Left cardiac atrium (tissue), 4 donors: ENCODE measurements around the gene NMT1. TPM values are rescaled to one million over a fixed set of nuclear protein-coding genes. Genes with fewer than 3 reads are reported as not detected.

Experiments
- ATAC-seq, 2 donors: fragments of 200-7000 bp; cut with Tn5 transposase; one replicate each; pipeline ENCODE4 v1.9.1; 2020; ENCODE audit warnings: mild to moderate bottlenecking in 2 of 2, moderate library complexity in 2 of 2
- DNase-seq: peaks from one replicate; pipeline ENCODE4 v3.0.0-alpha.2; 2020
- intact Hi-C, 2 donors: fragments of 100-400 bp; cut with DNase I; formaldehyde crosslinking; loops; one replicate each; pipeline versions ENCODE4 v1.14.1 to v1.15.1; 2022 to 2023
- total RNA-seq, 2 donors: library from RNA; stranded (reverse); fragmentation: NEBNext Ultra II Directional; extraction: Animal tissue kit (Norgen Biotek cat#: 25700); gene quantifications; one replicate each; pipeline ENCODE4 v1.2.1, GENCODE V29; 2021
- donor health status: DM: no; HTN: yes; CAD: no.
- donor health status: DM: no; HTN: yes; CAD: no; lungs with severe emphysema.
- donor health status: DM: yes; HTN: yes; CAD: no.
- donor health status: Dilated cardiomyopathy.

NMT1 gene
- total RNA-seq, 2 donors from 2014 or later = 66.6 to 92.4 TPM

DNA sequence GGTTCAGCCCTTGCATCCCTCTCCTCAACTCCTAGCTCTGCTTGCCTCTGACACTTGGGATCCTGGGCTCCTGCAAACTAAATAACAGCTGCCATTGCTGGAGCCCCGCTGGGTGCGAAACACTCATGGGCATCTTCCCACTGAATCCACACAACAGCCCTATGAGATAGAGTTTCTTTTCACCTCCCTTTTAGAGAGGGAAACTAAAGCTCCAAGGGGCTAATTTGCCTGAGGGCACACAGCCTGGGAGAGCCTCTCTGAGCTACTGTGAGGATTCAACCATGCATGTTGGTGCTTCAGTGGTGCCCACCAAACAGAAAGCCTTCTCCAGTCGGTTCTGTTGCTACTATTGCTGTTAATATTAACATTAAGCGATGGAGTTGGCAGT lies 78.4 kb downstream of the NMT1 start:
- ATAC-seq (no peak), DNase-seq (no peak)
- intact Hi-C loops = loop anchor here in 1 of 2 donors (2.0 kb wide), 1 partner anchor 61 kb away; no protein-coding TSS in a partner anchor

DNA sequence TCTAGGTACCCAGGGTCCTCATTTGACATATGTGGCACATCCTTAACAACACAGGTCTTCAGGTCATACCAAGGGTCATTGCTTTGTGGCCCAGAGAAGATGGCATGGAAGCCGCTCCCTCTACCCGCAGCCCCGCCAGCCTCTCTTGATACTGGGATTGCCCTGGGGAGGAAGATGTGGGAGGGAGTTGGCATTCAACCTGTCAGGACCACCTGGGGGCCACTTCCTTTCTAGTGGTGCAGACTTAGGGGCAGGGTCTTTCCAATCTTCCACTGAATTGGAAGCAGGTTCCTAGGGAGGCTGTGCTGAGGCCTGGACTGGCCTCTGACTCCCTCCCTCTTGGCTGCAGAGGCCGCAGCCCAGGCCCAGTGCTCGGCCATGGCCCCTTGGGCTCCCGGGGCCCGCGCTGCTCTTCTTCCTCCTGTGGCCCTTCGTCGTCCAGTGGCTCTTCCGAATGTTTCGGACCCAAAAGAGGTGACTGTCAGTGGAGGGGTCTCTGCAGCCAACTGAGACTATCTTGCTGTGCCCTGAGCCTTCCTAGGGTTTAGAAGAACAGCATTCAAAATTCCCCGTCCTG lies 82.1 kb downstream of the NMT1 start:
- intact Hi-C loops = no loop called here
- no peak for DNase-seq
- ATAC-seq = no peak

DNA sequence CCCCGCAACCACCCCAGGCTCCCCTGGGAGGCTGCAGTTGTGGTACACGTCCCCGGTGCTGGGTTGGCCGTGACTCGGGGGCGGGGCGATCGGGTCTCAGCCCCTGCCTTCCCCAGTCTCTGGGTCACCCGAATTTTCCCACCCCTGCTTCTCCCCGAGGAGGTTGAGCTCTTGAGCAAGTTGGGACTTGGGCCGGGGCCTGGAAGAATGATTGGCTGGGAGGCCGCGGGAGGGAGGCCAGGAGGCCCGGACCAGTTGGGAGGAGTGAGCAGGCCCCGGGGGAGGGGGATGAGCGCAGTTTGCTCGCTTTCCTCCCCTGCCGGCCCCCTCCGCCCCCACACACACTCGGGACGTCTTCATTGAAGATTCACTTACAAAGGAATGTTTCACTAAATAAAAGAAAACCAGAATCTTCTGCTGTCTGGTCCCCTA lies 82.7 kb downstream of the NMT1 start:
- DNase-seq = peak; percentile 92
- intact Hi-C loops = no loop called here
- ATAC-seq = peak; percentile 34 to 35

DNA sequence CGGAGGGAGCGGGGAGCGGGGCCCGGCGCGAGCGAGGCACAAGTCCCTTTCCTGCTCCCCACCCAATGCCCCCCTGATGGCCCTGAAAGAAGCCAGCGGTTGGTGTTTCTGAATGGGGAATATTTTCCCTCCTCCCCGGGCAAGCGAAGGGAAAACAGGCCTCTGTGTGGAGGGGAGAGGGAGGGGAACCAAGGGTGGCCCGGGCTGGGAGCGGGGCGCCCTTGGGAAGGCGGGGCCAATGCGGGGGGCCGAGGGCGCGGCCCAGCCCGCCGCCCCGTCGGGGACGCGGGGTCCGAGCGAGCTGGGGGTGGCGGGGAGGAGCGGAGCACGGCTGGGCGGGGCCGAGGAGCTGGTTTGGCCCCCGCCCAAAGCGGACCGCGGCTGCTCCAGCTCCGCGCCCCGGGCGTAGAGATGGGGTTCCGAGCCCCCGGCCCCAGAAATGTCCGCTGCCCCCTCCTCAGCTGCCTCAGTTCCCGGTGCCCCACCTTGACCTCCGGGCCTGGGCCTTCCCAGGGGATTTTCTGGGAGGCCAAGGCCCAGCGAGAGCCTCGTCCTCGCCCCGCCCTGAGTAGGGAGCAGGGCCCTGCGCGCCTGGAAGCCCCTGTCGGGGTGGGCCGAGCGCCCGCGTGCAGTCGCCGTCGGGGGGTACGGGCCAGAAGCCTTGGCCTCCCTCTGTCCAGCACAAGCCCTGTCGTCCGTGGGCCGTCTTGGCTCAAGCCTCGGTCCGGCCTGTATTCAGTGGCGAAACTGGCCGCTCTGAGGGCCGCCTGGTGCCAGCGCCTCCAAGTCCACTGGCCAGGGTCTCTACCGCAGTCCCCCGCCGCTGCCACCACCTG lies 83.3 kb downstream of the NMT1 start:
- DNase-seq = peak; percentile 73
- ATAC-seq = peak; percentile 7 to 26
- intact Hi-C loops = no loop called here

DNA sequence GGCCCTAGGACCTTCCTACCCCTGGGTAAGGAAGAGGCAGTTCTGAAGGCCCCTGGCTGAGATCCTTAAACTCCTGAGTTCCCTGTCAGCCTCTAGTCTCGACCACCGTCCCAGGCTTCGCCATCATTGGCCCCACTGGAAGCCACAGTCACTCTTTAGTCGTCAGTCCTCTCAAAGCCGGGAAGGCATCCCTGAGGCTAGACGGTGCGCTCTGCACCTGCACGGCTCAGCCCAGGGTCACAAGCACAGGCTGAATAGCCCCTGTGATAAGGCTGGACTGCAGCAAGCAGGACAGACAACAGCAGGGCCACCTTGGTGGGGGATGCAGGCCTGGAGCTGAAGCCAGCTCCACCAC lies 83.9 kb downstream of the NMT1 start:
- ATAC-seq (no peak), DNase-seq (no peak)
- intact Hi-C loops = no loop called here

DNA sequence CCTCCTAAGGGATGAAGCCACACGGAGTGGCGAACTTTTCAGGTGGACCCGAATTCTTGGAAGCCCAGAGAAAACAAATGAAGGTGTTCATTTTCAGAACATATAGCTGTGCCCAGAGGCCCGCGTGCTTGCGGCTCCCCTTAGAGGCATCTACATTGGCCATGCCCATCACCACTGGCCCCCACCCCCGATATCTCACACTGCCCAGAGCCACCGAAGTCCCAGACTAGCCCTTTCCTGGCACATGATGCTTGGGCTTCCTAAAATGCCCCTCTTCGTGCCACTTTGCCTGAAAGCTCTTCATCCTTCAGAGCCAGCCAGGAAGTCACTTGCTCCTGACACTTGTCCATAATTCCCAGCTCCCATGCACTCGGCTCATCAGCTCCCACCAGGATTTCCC lies 85.0 kb downstream of the NMT1 start:
- DNase-seq (no peak), ATAC-seq (no peak)
- intact Hi-C loops = no loop called here

DNA sequence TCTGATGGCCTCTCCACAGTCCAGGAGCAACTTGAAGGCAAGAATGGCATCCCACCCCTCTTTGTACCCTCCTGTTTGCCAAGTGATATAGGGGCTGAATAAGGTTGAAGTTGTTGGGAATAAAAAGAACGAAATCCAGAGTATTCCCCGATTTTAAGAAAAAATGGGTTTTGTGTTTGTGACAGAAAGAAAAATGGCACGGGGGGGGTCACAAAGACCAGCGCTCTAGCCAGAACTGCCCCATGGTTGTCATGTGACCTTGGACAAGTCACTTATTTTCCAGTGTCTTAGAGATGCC lies 85.4 kb downstream of the NMT1 start:
- intact Hi-C loops = no loop called here
- ATAC-seq = no peak
- no peak for DNase-seq

DNA sequence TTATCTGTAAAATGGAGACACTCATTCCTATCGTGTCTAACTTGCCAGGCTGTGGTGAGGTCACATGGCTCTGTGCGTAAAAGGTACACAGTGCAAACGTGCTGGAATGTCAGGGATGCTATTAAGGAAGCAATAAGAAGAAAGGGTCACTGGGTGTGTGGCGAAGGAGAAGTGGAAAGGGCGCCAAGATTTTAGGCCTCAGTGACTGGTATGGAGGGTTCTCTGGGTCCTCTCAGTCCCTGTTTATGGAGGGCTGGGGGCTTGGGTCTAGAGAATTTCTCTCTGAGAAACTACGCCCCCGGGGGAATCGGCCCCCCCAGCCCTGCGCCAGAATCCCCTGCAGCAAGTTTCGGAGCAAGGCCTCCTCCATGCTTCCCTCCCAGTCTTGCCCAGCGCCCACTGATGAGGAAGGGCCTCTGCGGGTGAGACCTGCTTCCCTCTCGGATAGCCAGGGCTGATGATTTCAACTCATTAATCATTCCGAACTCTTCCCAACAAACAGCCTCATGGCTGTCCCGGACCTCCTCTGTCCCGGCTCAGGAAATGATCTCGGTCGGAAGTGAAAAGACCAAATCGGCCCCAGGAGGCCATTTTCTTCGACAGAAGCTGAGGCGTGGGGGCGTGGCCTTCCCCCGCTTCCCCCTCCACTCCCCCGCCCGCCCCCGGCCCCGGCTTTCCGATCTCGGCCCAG lies 85.9 kb downstream of the NMT1 start:
- intact Hi-C loops = no loop called here
- peak; percentile 4 to 6 for ATAC-seq
- peak; percentile 35 for DNase-seq

DNA sequence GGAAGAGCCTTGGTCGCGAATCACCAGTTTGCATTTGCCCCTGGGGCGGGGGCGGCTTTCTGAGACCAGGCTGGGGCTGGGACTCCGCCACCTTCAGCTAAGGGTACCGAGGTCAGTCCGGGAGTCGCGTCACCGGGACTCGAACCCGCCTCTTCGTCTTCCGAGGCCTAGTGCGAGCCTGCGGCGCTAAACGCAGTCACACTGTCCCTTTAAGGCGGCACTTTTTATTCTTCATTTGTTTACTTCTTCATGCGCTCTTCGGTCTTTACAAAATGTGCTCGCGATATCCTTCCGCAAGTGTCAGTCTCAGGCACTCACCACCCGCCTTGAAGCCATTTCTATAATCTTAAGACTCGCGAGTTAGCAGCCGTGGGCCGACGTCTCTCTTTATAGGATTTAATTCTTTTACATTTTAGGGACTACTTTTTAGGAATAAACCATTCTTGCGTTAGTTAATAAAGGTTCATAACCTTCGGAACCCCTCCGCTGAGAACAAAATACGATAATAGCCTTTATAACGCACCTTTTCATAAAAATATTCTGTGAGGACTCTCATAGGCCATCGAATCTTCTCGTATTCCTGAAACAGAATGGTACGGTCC lies 86.6 kb downstream of the NMT1 start:
- ATAC-seq (peak; percentile 21 to 29), DNase-seq (peak; percentile 85)
- intact Hi-C loops = no loop called here

DNA sequence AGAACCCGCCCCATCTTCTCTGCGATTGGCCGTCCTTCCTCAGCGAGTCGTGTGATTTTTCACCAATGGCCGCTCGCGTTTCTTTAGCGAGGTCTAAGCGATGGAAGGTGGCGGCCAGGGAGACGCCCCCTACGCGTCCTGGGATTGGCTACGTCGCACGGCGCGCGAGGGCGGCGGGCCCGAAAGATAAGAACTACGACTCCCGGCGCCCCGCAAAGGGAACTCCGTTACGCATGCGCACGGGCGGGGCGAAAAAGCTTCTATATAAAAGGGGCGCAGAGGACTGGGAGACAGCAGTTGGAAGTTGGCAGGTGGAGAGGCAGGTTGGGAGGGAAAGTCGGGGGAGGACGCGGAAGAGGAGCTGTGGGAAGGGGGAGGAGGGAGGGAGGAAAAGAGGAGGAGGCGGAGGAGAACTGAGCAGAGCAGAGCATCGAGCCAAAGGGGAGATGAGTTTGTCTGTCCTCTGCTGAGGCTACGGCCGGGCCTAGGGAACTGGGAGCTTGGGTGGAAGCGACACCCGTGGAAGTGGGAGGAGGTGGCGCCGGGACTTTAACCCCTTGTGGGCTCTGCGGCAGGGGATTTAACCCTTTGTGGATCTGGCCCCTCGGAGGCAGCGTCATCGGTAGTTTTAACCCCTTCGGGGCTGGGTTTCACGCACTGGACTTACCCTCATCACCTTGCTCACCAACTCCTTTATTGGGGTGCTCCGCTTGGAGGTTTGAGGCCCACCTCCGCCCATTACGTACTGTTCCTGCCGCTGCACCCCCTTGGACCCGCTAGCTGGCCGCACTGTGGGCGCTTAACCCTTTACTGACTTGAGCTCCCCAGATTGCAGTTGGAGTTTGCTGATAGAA lies 87.3 kb downstream of the NMT1 start, which contains the start of gene HEXIM1:
Gene HEXIM1 (plus strand): TSS at position 293 of the 854 bp plus-strand sequence. CDS start 716 bp downstream, outside the sequence.
- DNase-seq (peak; percentile 99), ATAC-seq (peak; percentile 75 to 81)
- intact Hi-C loops = loop anchor here in 1 of 2 donors (1.0 kb wide), 1 partner anchor 13 kb away; the partner anchor contains the start of gene HEXIM2

DNA sequence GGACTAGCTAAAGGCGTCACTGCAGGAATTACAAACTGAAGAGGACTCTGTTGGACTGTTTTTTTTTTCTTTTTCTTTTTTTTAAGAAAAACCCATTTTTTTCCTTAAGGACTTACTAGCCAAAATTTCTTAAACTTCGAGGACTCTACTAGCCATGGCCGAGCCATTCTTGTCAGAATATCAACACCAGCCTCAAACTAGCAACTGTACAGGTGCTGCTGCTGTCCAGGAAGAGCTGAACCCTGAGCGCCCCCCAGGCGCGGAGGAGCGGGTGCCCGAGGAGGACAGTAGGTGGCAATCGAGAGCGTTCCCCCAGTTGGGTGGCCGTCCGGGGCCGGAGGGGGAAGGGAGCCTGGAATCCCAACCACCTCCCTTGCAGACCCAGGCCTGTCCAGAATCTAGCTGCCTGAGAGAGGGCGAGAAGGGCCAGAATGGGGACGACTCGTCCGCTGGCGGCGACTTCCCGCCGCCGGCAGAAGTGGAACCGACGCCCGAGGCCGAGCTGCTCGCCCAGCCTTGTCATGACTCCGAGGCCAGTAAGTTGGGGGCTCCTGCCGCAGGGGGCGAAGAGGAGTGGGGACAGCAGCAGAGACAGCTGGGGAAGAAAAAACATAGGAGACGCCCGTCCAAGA lies 88.0 kb downstream of the NMT1 start:
- peak; percentile 61 to 62 for ATAC-seq
- DNase-seq = peak; percentile 88
- intact Hi-C loops = loop anchor here in 1 of 2 donors (1.0 kb wide), 1 partner anchor 12 kb away; the partner anchor contains the start of gene HEXIM2

DNA sequence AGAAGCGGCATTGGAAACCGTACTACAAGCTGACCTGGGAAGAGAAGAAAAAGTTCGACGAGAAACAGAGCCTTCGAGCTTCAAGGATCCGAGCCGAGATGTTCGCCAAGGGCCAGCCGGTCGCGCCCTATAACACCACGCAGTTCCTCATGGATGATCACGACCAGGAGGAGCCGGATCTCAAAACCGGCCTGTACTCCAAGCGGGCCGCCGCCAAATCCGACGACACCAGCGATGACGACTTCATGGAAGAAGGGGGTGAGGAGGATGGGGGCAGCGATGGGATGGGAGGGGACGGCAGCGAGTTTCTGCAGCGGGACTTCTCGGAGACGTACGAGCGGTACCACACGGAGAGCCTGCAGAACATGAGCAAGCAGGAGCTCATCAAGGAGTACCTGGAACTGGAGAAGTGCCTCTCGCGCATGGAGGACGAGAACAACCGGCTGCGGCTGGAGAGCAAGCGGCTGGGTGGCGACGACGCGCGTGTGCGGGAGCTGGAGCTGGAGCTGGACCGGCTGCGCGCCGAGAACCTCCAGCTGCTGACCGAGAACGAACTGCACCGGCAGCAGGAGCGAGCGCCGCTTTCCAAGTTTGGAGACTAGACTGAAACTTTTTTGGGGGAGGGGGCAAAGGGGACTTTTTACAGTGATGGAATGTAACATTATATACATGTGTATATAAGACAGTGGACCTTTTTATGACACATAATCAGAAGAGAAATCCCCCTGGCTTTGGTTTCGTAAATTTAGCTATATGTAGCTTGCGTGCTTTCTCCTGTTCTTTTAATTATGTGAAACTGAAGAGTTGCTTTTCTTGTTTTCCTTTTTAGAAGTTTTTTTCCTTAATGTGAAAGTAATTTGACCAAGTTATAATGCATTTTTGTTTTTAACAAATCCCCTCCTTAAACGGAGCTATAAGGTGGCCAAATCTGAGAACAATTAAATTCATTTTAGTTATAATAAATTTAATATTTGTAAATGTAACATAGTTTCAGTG lies 88.8 kb downstream of the NMT1 start:
- DNase-seq (peak; percentile 72), ATAC-seq (peak; percentile 5 to 11)
- intact Hi-C loops = loop anchor here in 1 of 2 donors (1.0 to 5.0 kb wide), 2 partner anchors 11 to 47 kb away; partner anchors contain the start of gene HEXIM2

DNA sequence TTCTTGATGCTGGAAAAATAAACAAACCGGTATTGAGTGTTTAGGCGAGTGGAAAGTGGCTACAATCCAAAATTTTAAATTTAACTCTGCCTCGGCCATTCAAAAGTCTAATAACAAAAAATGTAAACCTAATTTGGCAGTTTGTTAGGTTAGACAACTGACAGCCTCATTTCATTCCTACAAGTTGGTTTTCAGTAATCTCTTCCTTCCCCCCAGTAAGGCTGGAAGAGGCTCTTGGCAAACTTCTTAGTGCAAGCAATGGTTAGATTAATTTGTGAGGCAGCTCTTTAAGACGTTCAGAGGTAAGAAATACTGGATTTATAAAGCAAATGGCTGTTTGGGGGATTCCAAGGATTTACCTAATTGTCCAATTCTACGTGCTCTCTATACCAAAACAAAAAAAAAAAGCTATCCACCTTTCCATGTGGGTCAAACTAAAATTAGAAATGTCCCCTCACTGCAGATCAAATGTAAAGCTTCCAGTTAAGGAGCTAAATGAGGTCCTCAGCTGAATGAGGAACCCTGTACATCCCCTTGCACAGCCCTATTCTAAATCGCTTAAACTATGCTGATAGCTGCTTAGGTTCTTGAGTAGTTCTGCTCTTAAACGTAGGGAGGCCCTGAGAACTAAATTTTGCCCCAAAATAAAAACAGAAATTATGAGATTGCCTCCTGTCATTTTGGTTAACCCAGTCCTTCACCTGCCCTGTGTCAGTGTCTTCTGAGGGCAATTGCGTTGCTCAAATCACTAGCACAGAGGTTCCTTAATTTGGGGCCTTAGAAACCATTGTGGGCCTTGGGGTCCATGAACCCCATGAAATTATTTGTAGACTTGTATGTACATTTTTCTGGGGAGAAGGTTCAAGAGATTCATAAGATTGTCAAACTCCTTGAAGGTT lies 90.0 kb downstream of the NMT1 start:
- DNase-seq (no peak), ATAC-seq (no peak)
- intact Hi-C loops = loop anchor here in 1 of 2 donors (5.0 kb wide), 1 partner anchor 46 kb away; no protein-coding TSS in a partner anchor

DNA sequence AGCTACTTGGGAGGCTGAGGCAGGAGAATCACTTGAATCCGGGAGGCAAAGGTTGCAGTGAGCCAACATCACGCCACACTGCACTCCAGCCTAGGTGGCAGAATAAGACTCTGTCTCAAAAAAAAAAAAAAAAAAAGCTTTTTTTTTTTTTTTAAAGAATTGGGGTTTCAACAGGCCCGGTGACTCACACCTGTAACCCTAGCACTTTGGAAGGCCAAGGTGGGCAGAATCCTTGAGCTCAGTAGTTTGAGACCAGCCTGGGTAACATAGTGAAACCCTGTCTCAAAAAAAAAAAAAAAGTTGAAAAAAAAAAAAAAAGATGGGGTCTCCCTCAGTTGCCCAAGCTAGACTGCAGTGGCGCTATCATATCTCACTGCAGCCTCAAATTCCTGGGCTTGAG lies 93.9 kb downstream of the NMT1 start:
- DNase-seq (no peak), ATAC-seq (no peak)
- intact Hi-C loops = no loop called here

DNA sequence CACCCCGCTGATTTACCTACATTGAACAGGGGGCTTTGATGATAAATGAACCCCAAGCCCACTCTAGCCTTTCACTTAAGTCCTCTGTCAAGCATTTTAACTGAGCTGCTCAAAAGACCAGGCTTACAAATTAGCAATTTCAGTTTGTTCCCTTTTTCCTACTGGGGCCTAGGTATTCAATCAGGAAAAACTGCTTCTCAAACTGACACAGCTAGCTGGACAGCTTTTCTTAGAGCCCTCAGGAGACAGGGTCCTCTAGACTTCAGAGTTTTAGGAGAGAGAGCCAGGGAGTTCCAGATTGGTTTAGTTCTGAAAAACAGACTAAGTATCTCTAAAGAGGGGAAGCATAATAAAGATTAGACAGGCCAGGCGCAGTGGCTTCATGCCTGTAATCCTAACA lies 94.4 kb downstream of the NMT1 start:
- ATAC-seq (no peak), DNase-seq (no peak)
- intact Hi-C loops = no loop called here

DNA sequence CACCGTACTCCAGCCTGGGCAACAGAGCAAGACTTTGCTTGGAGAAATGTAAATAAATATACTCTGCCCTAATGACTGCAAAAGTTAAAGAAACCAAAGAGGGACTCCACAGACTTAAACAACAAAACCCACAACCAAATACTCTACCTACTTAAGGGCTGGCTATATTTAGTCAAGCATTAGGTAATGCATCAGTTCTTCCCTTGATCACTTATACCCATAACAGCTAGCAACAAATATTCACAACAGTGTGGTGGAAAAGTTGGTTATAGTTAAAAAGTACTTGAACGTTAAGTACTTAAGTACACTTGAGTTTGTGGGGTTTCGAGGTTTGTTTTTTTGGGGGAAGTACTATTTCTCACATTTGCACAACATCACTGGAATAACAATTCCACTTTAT lies 95.1 kb downstream of the NMT1 start:
- no peak for ATAC-seq
- intact Hi-C loops = no loop called here
- DNase-seq = no peak
